Measurements from ENCODE around the gene NRG2.

The NRG2 gene

DNA sequence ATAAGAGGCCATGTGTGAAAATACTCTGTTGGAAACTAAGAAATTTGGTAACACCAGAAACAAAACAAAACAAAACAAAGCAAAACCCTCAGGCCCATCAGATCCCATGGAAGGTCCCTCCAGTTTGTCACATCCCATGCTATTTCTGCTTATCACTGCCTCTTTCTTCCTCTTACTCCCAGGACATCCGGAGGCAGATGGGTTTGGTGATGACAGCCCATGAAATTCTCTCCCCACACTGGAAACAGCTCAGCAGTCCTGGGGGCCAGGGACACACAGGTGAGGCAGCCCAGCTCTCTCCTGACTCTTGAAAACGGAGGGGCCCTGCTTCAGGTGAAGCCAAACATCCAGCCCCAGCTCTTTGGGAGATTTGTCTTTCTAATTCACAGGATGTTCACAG lies 63.2 kb downstream of the NRG2 start:
- H3K4me3 ChIP-seq (replicated peaks in 1 of 2; ENCODE audit: low read depth in 2 of 2, low read length in 2 of 2) = no peak overlapping the region
- DNase-seq (ENCODE audit: low read depth in 2 of 2) = no peak
- no peak for TF ChIP-seq CTCF (IDR thresholded peaks at IDR 0.05; ENCODE audit: low read depth, low read length)

- no peak overlapping the region for H3K4me3 ChIP-seq (replicated peaks in 1 of 2; ENCODE audit: low read depth in 2 of 2, low read length in 2 of 2)
- no peak for DNase-seq (ENCODE audit: low read depth in 2 of 2)
- no peak for TF ChIP-seq CTCF (IDR thresholded peaks at IDR 0.05; ENCODE audit: low read depth, low read length)
Measured at GRCh38 chr5:139979518-139979917, 63.6 kb downstream of the NRG2 start.

GRCh38 chr5:139976703-139977102 lies 66.4 kb downstream of the NRG2 start:
- H3K4me3 ChIP-seq (replicated peaks in 1 of 2; ENCODE audit: low read depth in 2 of 2, low read length in 2 of 2) = no peak overlapping the region
- DNase-seq (ENCODE audit: low read depth in 2 of 2) = no peak
- no peak for TF ChIP-seq CTCF (IDR thresholded peaks at IDR 0.05; ENCODE audit: low read depth, low read length)

GRCh38 chr5:139975942-139976341 lies 67.2 kb downstream of the NRG2 start:
- H3K4me3 ChIP-seq (replicated peaks in 1 of 2; ENCODE audit: low read depth in 2 of 2, low read length in 2 of 2) = no peak overlapping the region
- no peak for TF ChIP-seq CTCF (IDR thresholded peaks at IDR 0.05; ENCODE audit: low read depth, low read length)

GRCh38 chr5:139975306-139975705 lies 67.8 kb downstream of the NRG2 start:
- no peak overlapping the region for H3K4me3 ChIP-seq (replicated peaks in 1 of 2; ENCODE audit: low read depth in 2 of 2, low read length in 2 of 2)
- DNase-seq (ENCODE audit: low read depth in 2 of 2) = no peak
- TF ChIP-seq CTCF (IDR thresholded peaks at IDR 0.05; ENCODE audit: low read depth, low read length) = no peak

More at GRCh38 chr5:139975942-139976341, 67.2 kb downstream of the NRG2 start:
- DNase-seq (ENCODE audit: low read depth in 2 of 2) = no peak

- no peak for TF ChIP-seq CTCF (IDR thresholded peaks at IDR 0.05; ENCODE audit: low read depth, low read length)
- no peak for DNase-seq (ENCODE audit: low read depth in 2 of 2)
- H3K4me3 ChIP-seq (replicated peaks in 1 of 2; ENCODE audit: low read depth in 2 of 2, low read length in 2 of 2) = no peak overlapping the region
Measured at GRCh38 chr5:139974661-139975060, 68.4 kb downstream of the NRG2 start.

DNA sequence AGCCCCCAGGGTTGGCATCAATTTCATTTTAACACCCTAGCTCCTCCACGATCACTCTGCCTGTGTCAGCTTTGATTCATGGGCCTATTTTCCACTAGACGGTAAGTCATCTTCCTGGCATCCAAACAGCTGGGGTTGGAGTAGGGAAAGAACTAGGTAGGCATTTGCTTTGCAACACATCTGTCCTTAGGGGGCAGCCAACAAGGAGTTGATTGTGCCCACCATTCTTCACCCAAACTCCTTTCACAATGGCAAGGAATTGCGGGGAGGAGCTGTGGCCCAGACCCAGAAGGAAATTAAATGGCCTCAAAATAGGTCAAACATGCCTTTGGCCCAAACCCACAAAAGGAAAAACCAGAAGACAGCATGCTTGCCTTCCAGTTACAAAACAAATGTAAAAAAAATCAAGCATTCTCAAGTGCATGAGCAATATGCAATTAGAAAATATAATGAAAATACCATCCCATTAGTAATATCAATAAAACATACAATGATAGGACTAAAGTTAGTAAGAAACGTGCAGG lies 71.8 kb downstream of the NRG2 start:
- no peak overlapping the region for H3K4me3 ChIP-seq (replicated peaks in 1 of 2; ENCODE audit: low read depth in 2 of 2, low read length in 2 of 2)
- no peak for DNase-seq (ENCODE audit: low read depth in 2 of 2)
- no peak for TF ChIP-seq CTCF (IDR thresholded peaks at IDR 0.05; ENCODE audit: low read depth, low read length)
